DOHH2 (cell line): ENCODE measurements around the gene COQ4.

Source experiments
- H3F3A ChIP-seq: fragments of 200-600 bp; sonication (generic), shearing (Covaris generic); 2 replicates; pipeline ENCODE4 v1.6.0; 2016; ENCODE audit warnings: antibody characterized with exemption, mild to moderate bottlenecking; ENCODE audit not compliant: control insufficient read depth, insufficient read depth
- H3K27ac ChIP-seq: fragments of 200-600 bp; sonication (generic); 2 replicates; pipeline ENCODE4 v1.5.1; 2014; ENCODE audit warnings: low read depth, mild to moderate bottlenecking, low read length, moderate library complexity
- H3K27me3 ChIP-seq: fragments of 200-600 bp; sonication (generic); 2 replicates; pipeline ENCODE4 v1.6.1; 2014; ENCODE audit warnings: mild to moderate bottlenecking, low read length, mixed read lengths; ENCODE audit not compliant: control insufficient read depth
- H3K36me3 ChIP-seq: fragments of 200-600 bp; sonication (generic); 2 replicates; pipeline ENCODE4 v1.6.1; 2014; ENCODE audit warnings: mild to moderate bottlenecking, low read length, moderate library complexity, mixed read lengths; ENCODE audit not compliant: control insufficient read depth
- H3K4me1 ChIP-seq: fragments of 200-600 bp; sonication (generic); 2 replicates; pipeline ENCODE4 v1.6.1; 2014; ENCODE audit warnings: mild to moderate bottlenecking, low read length, mixed read lengths; ENCODE audit not compliant: control insufficient read depth
- H3K4me2 ChIP-seq: fragments of 200-600 bp; sonication (generic); 2 replicates; pipeline ENCODE4 v1.6.0; 2014; ENCODE audit warnings: mild to moderate bottlenecking, low read length, moderate library complexity
- H3K4me3 ChIP-seq: fragments of 200-600 bp; sonication (generic); 2 replicates; pipeline ENCODE4 v1.5.1; 2014; ENCODE audit warnings: mild to moderate bottlenecking, low read length, mixed read lengths
- H3K79me2 ChIP-seq: fragments of 200-600 bp; sonication (generic); 2 replicates; pipeline ENCODE4 v1.6.1; 2014; ENCODE audit warnings: mild to moderate bottlenecking, low read length, mixed read lengths; ENCODE audit not compliant: control insufficient read depth
- H3K9me2 ChIP-seq: fragments of 200-600 bp; sonication (generic); replicated peaks from 2 replicates; pipeline ENCODE4 v1.6.1; 2014; ENCODE audit warnings: mild to moderate bottlenecking, low read length, mixed read lengths; ENCODE audit not compliant: control insufficient read depth
- H3K9me3 ChIP-seq: fragments of 200-600 bp; sonication (generic); 2 replicates; pipeline ENCODE4 v1.6.1; 2014; ENCODE audit warnings: antibody characterized with exemption, low read length, mixed read lengths; ENCODE audit not compliant: control insufficient read depth, insufficient read depth
- H4K20me1 ChIP-seq: fragments of 200-600 bp; sonication (generic); 2 replicates; pipeline ENCODE4 v1.6.0; 2014; ENCODE audit warnings: low read depth, mild to moderate bottlenecking, antibody characterized with exemption, low read length, moderate library complexity; ENCODE audit not compliant: control insufficient read depth, insufficient read depth
- EZH2phosphoT487 ChIP-seq: fragments of 200-600 bp; sonication (generic); IDR thresholded peaks from 2 replicates; pipeline ENCODE4 v1.6.1; 2017; ENCODE audit warnings: borderline replicate concordance, mild to moderate bottlenecking, antibody characterized with exemption, low read length, moderate library complexity, mixed read lengths
- TF ChIP-seq, protein P1 (sequence below): fragments of 200-600 bp; sonication (generic); IDR thresholded peaks from one replicate; pipeline ENCODE4 v1.5.1; 2014; ENCODE audit warnings: antibody characterized with exemption, mild to moderate bottlenecking, low read depth, low read length; ENCODE audit not compliant: poor library complexity, severe bottlenecking

Gene COQ4

DNA sequence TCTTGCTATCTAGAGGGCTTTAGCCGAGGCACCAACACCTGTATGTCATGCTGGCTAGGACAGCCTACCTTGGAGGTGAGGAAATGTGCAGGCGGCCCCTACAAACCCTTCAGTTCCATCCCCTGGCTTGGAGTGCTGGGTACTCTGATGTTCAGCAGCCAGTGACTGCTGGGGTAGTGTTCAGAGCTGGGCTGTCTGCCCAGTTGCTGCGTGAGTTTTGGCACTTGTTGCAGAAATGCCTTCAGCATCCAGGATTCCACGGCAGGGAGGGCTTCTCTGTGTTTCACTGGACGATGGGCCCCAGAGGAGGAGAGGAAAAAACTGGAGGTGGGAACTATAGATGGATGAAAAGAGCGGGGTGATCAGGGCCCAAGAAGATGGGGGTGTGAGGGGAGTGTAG is 36.2 kb upstream of the COQ4 start:
- no peaks in the 10 kb centered on the region for H3K9me3 ChIP-seq
- H3K27me3 ChIP-seq, result no peaks in the 10 kb centered on the region
- no peaks in the 10 kb centered on the region for H3K79me2 ChIP-seq
- no peak overlapping the region for H3K27ac ChIP-seq
- no peak overlapping the region for H3K4me3 ChIP-seq
- H3K36me3 ChIP-seq, result no peaks in the 10 kb centered on the region
- no peaks in the 10 kb centered on the region for H3F3A ChIP-seq
- no peak overlapping the region for H3K4me2 ChIP-seq
- peaks cover 3% of the 10 kb centered on the region; the same call in 1 of the 2 replicates for H3K4me1 ChIP-seq
- H3K9me2 ChIP-seq, result no peaks in the 10 kb centered on the region
- TF ChIP-seq, protein P1, sequence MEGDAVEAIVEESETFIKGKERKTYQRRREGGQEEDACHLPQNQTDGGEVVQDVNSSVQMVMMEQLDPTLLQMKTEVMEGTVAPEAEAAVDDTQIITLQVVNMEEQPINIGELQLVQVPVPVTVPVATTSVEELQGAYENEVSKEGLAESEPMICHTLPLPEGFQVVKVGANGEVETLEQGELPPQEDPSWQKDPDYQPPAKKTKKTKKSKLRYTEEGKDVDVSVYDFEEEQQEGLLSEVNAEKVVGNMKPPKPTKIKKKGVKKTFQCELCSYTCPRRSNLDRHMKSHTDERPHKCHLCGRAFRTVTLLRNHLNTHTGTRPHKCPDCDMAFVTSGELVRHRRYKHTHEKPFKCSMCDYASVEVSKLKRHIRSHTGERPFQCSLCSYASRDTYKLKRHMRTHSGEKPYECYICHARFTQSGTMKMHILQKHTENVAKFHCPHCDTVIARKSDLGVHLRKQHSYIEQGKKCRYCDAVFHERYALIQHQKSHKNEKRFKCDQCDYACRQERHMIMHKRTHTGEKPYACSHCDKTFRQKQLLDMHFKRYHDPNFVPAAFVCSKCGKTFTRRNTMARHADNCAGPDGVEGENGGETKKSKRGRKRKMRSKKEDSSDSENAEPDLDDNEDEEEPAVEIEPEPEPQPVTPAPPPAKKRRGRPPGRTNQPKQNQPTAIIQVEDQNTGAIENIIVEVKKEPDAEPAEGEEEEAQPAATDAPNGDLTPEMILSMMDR, result no peak
- no peak for TF ChIP-seq EZH2phosphoT487
- H4K20me1 ChIP-seq, result no peaks in the 10 kb centered on the region

DNA sequence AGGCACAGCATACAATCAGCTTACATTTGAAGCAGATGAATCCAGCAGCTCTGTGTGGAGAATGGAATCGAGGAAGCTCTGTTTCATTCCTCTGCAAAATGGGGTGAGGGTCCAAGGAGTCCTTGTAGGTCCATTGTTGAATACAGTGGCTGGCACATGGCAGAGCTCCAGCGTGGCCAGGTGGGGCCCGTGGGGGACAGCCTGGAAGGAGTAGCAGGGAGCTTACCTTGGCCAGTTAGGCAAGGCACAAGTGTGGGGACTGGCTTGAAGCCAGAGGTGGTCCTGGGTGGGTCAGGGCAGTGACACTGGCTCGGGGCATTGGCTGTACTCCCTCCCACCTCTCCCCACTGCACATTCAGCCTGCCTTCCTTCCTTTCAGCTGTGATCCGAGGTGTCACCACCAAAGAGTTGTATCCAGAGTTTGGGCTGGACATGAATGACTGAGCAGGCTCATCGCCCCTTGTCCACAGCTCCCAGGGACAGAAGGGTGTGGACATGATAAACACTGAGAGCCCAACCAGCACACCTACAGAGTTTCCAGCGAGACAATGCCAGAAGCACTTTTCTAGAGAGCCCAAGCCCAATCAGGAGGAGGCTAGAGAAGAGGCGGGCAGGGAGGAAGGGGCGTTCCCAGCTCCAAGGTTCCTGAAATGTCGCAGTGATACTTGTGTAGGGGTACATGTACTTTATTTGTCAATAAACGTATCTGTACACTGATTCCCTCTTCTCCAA is 34.2 kb upstream of the COQ4 start:
- H4K20me1 ChIP-seq, result no peaks in the 10 kb centered on the region
- no peak for TF ChIP-seq EZH2phosphoT487
- TF ChIP-seq, protein P1, result no peak
- no peaks in the 10 kb centered on the region for H3K27me3 ChIP-seq
- H3K4me3 ChIP-seq, result no peak overlapping the region
- H3K4me1 ChIP-seq, result peaks cover 3% of the 10 kb centered on the region; the same call in 1 of the 2 replicates
- H3F3A ChIP-seq, result no peaks in the 10 kb centered on the region
- no peaks in the 10 kb centered on the region for H3K36me3 ChIP-seq
- H3K27ac ChIP-seq, result no peak overlapping the region
- H3K9me3 ChIP-seq, result no peaks in the 10 kb centered on the region
- H3K9me2 ChIP-seq, result no peaks in the 10 kb centered on the region
- H3K4me2 ChIP-seq, result no peak overlapping the region
- H3K79me2 ChIP-seq, result no peaks in the 10 kb centered on the region

DNA sequence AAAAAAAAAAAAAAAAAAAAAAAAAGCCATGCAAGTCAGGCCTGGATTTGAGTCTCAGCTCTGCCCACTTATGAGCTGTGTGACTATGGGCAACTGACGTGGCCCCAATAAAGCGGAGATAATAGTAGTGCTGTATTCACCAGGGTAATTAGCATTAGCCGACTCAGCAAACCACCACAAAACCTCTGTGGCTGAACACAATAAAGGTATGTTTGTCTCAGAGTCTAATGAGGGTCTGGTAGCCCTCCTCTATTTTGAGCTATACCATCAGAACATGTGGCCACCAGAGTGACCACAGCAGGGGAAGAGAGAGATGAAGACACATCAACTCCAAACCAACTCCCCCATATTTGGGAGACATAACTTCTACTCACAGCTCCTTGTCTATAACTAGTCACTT is 30.6 kb upstream of the COQ4 start:
- Histone ChIP-seq H4K20me1 (no peaks in the 10 kb centered on the region), H3K27ac (no peak overlapping the region), H3K4me2 (no peak overlapping the region), H3K4me3 (no peak overlapping the region), H3K79me2 (no peaks in the 10 kb centered on the region), H3K9me2 (no peaks in the 10 kb centered on the region), H3K36me3 (no peaks in the 10 kb centered on the region), H3K4me1 (no peaks in the 10 kb centered on the region), H3K27me3 (no peaks in the 10 kb centered on the region), H3F3A (no peaks in the 10 kb centered on the region), H3K9me3 (no peaks in the 10 kb centered on the region)
- no peak for TF ChIP-seq EZH2phosphoT487
- TF ChIP-seq, protein P1, result no peak
